Fibroblast of lung (primary cell): ENCODE data around the gene POLG2. TPM values are rescaled to one million over a fixed set of nuclear protein-coding genes. Genes with fewer than 3 reads are reported as not detected.

Source experiments
- DNase-seq, 2 donors: peaks; one replicate each; pipeline versions ENCODE4 v3.0.0 to v3.0.0-alpha.2; 2010; ENCODE audit warnings: low read depth in 2 of 2
- H2AFZ ChIP-seq: 2 replicates; pipeline ENCODE4 v1.5.1; 2012; ENCODE audit warnings: low read length, control low read depth, inconsistent platforms
- H3K27ac ChIP-seq: 2 replicates; pipeline ENCODE4 v1.5.1; 2011; ENCODE audit warnings: low read length, control low read depth; ENCODE audit not compliant: insufficient read depth
- H3K27me3 ChIP-seq: 2 replicates; pipeline ENCODE4 v1.5.1; 2011; ENCODE audit warnings: mild to moderate bottlenecking, low read length; ENCODE audit not compliant: control insufficient read depth, insufficient read depth
- H3K36me3 ChIP-seq: 2 replicates; pipeline ENCODE4 v1.5.1; 2011; ENCODE audit warnings: low read length; ENCODE audit not compliant: control insufficient read depth, insufficient read depth
- H3K4me1 ChIP-seq: 2 replicates; pipeline ENCODE4 v1.5.1; 2011; ENCODE audit warnings: low read length; ENCODE audit not compliant: control insufficient read depth, insufficient read depth; ENCODE audit errors: extremely low read depth
- H3K4me2 ChIP-seq: 2 replicates; pipeline ENCODE4 v1.5.1; 2011; ENCODE audit warnings: low read length, control low read depth; ENCODE audit not compliant: insufficient read depth; ENCODE audit errors: extremely low read depth
- H3K4me3 ChIP-seq, 4 experiments: fragments of 200-600 bp in 1 of 4; sonication (generic) in 1 of 4; replicated peaks in 1 of 4; 2 replicates each; pipeline ENCODE4 v1.5.1; 2011 to 2016; ENCODE audit warnings: low read length in 4 of 4, low read depth in 3 of 4, mild to moderate bottlenecking in 3 of 4, control low read depth in 2 of 4, inconsistent platforms in 1 of 4, mixed read lengths in 1 of 4; ENCODE audit not compliant: insufficient read depth in 1 of 4; ENCODE audit errors: control extremely low read depth in 1 of 4
- H3K79me2 ChIP-seq: 2 replicates; pipeline ENCODE4 v1.5.1; 2012; ENCODE audit warnings: mild to moderate bottlenecking, low read length, inconsistent platforms; ENCODE audit not compliant: control insufficient read depth, insufficient read depth
- H3K9ac ChIP-seq: 2 replicates; pipeline ENCODE4 v1.5.1; 2011; ENCODE audit warnings: mild to moderate bottlenecking, low read length, control low read depth; ENCODE audit not compliant: insufficient read depth
- H3K9me3 ChIP-seq: 2 replicates; pipeline ENCODE4 v1.5.1; 2012; ENCODE audit warnings: low read depth, low read length; ENCODE audit not compliant: control insufficient read depth, insufficient read depth
- H4K20me1 ChIP-seq: 2 replicates; pipeline ENCODE4 v1.5.1; 2011; ENCODE audit warnings: low read length; ENCODE audit not compliant: control insufficient read depth, insufficient read depth; ENCODE audit errors: extremely low read depth
- EZH2 ChIP-seq: IDR thresholded peaks from 2 replicates; pipeline ENCODE4 v1.5.1; 2012; ENCODE audit warnings: low read length, control low read depth, mild to moderate bottlenecking; ENCODE audit errors: missing control alignments
- polyA plus RNA-seq, 2 donors: library from polyadenylated mRNA; depleted of rRNA in 1 of 2; stranded (reverse) in 1 of 2; unstranded in 1 of 2; fragments of >200 nt; gene quantifications; 2 replicates each; pipeline ENCODE4 v1.2.1, GENCODE V29; 2011 to 2012; ENCODE audit warnings: missing spikeins in 1 of 2
- total RNA-seq: library from RNA; depleted of rRNA; stranded (reverse); fragments of >200 nt; gene quantifications from 2 replicates; pipeline ENCODE4 v1.2.1, GENCODE V29; 2014
- TF ChIP-seq, protein P1 (sequence below), 2 donors: IDR thresholded peaks in 1 of 2; conservative IDR thresholded peaks in 1 of 2; 1 replicate in 1 of 2; 2 replicates in 1 of 2; pipeline ENCODE4 v1.5.1; 2011 to 2012; ENCODE audit warnings: low read length in 2 of 2, control low read depth in 1 of 2, inconsistent platforms in 1 of 2, low read depth in 1 of 2, mild to moderate bottlenecking in 1 of 2

POLG2 gene
- total and polyA plus RNA-seq, 2 donors (not counting 1 experiment from before 2014, with no cell fraction given), result 6.9 to 21.3 TPM

DNA sequence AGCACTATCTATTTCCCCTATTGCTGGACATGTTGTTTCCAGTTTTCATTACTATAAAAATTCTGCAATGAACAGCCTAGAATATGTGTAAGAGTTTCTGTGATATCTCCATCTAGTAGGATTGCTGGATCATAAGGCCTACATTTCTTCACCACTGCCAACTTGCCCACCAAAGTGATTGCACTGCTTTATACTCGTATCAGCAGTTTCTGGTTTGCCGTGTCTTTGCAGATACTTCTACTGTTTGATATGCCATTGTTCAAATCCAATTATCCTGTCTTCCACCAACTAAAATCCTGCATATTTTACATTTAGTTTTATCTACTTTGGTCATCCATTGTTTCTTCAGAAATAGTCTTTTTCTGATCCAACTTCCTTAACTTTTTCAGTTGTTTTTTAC, 31.1 kb upstream of the POLG2 start:
- DNase-seq, result no peak
- no peaks in the 10 kb centered on the region for H3K9me3 ChIP-seq
- H3K4me1 ChIP-seq, result no peaks in the 10 kb centered on the region
- H3K79me2 ChIP-seq, result no peaks in the 10 kb centered on the region
- H3K27ac ChIP-seq, result no peak overlapping the region
- H3K4me2 ChIP-seq, result no peak overlapping the region
- no peak overlapping the region for H3K4me3 ChIP-seq
- no peaks in the 10 kb centered on the region for H4K20me1 ChIP-seq
- no peak overlapping the region for H2AFZ ChIP-seq
- TF ChIP-seq, protein P1, sequence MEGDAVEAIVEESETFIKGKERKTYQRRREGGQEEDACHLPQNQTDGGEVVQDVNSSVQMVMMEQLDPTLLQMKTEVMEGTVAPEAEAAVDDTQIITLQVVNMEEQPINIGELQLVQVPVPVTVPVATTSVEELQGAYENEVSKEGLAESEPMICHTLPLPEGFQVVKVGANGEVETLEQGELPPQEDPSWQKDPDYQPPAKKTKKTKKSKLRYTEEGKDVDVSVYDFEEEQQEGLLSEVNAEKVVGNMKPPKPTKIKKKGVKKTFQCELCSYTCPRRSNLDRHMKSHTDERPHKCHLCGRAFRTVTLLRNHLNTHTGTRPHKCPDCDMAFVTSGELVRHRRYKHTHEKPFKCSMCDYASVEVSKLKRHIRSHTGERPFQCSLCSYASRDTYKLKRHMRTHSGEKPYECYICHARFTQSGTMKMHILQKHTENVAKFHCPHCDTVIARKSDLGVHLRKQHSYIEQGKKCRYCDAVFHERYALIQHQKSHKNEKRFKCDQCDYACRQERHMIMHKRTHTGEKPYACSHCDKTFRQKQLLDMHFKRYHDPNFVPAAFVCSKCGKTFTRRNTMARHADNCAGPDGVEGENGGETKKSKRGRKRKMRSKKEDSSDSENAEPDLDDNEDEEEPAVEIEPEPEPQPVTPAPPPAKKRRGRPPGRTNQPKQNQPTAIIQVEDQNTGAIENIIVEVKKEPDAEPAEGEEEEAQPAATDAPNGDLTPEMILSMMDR (conservative IDR thresholded peaks at IDR 0.05 in 1 of 2, IDR thresholded peaks at IDR 0.05 in 1 of 2; ENCODE audit: low read depth in 1 of 2, low read length in 2 of 2), result no peak
- TF ChIP-seq EZH2, result no peak
- H3K27me3 ChIP-seq, result no peaks in the 10 kb centered on the region
- H3K36me3 ChIP-seq, result peaks cover 7% of the 10 kb centered on the region
- H3K9ac ChIP-seq, result no peak overlapping the region

DNA sequence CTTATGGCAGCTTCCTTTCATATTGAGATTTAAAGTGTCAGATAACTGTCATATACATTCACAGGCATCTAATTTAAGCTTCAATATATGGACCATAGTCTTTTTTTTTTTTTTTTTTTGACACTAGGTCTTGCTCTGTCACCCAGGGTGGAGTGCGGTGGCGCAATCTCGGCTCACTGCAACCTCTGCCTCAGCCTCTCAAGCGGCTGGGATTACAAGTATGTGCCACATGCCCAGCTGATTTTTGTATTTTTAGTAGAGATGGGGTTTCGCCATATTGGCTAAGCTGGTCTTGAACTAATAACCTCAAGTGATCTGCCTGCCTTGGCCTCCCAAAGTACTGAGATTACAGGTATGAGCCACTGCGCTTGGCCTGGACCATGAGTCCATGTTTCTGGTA, 23.5 kb upstream of the POLG2 start:
- Histone ChIP-seq H3K36me3 (peaks cover 3% of the 10 kb centered on the region), H3K27ac (no peak overlapping the region), H3K9me3 (no peaks in the 10 kb centered on the region), H3K79me2 (no peaks in the 10 kb centered on the region), H3K4me2 (no peak overlapping the region), H3K9ac (no peak overlapping the region), H3K4me3 (no peak overlapping the region), H3K27me3 (no peaks in the 10 kb centered on the region), H2AFZ (no peak overlapping the region), H4K20me1 (no peaks in the 10 kb centered on the region), H3K4me1 (no peaks in the 10 kb centered on the region)
- no peak for DNase-seq
- no peak for TF ChIP-seq EZH2
- TF ChIP-seq, protein P1 (conservative IDR thresholded peaks at IDR 0.05 in 1 of 2, IDR thresholded peaks at IDR 0.05 in 1 of 2; ENCODE audit: low read depth in 1 of 2, low read length in 2 of 2), result no peak

DNA sequence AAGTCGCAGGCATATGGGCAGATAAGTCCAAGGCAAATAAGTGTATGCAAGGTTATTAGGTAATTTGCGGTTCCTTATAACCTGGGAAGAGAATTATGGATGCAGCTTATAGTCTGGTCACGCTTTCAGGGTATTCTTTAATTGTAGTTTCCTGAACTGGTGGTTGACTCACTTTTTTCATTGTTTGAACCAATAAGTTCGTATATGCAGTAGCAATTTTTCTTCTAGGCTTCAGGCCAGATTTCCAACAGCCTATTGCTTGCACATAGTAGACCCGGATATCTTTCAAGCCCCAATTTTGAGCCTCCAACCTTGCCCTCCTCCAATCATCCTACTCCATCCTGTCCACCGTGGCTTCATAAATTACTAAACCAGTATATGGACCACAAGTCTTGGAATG, 22.7 kb upstream of the POLG2 start:
- H3K9ac ChIP-seq, result no peak overlapping the region
- H3K4me1 ChIP-seq, result no peaks in the 10 kb centered on the region
- DNase-seq, result no peak
- no peaks in the 10 kb centered on the region for H3K27me3 ChIP-seq
- no peaks in the 10 kb centered on the region for H3K9me3 ChIP-seq
- no peaks in the 10 kb centered on the region for H4K20me1 ChIP-seq
- peaks cover 4% of the 10 kb centered on the region for H3K36me3 ChIP-seq
- no peak overlapping the region for H3K4me3 ChIP-seq
- no peak overlapping the region for H2AFZ ChIP-seq
- TF ChIP-seq, protein P1 (conservative IDR thresholded peaks at IDR 0.05 in 1 of 2, IDR thresholded peaks at IDR 0.05 in 1 of 2; ENCODE audit: low read depth in 1 of 2, low read length in 2 of 2), result no peak
- no peak for TF ChIP-seq EZH2
- H3K79me2 ChIP-seq, result no peaks in the 10 kb centered on the region
- H3K27ac ChIP-seq, result no peak overlapping the region
- no peak overlapping the region for H3K4me2 ChIP-seq
